Mononuclear cell (primary cell): Measurements from ENCODE around the gene KDM7A. TPM values are rescaled to one million over a fixed set of nuclear protein-coding genes. Genes with fewer than 3 reads are reported as not detected.

Source experiments
- H3K27me3 ChIP-seq: 2 replicates; pipeline ENCODE4 v1.6.0; 2011; ENCODE audit warnings: low read length, control low read depth; ENCODE audit not compliant: insufficient read depth
- H3K4me1 ChIP-seq: 2 replicates; pipeline ENCODE4 v1.5.1; 2011; ENCODE audit warnings: mild to moderate bottlenecking, low read length, control low read depth; ENCODE audit not compliant: insufficient read depth
- H3K4me3 ChIP-seq: 2 replicates; pipeline ENCODE4 v1.5.1; 2011; ENCODE audit warnings: mild to moderate bottlenecking, low read length, moderate library complexity
- H3K9me3 ChIP-seq: 2 replicates; pipeline ENCODE4 v1.5.1; 2011; ENCODE audit warnings: low read depth, mild to moderate bottlenecking, control low read depth, low read length
- total RNA-seq: library from RNA; depleted of rRNA; stranded (reverse); fragments of >200 nt; gene quantifications from one replicate; pipeline ENCODE4 v1.2.3, GENCODE V29; 2012

KDM7A gene
- total RNA-seq, 1 donor, result 57.5 TPM

GRCh38 chr7:140050100-140050499, 126.7 kb downstream of the KDM7A start:
- H3K9me3 ChIP-seq, result no peaks in the 10 kb centered on the region
- H3K27me3 ChIP-seq, result no peaks in the 10 kb centered on the region
- H3K4me1 ChIP-seq, result peaks cover 21% of the 10 kb centered on the region
- H3K4me3 ChIP-seq, result no peak overlapping the region

GRCh38 chr7:140049339-140050024, 127.3 kb downstream of the KDM7A start:
- Histone ChIP-seq H3K27me3 (no peaks in the 10 kb centered on the region), H3K4me1 (peaks cover 16% of the 10 kb centered on the region), H3K9me3 (no peaks in the 10 kb centered on the region), H3K4me3 (no peak overlapping the region)

GRCh38 chr7:140048989-140049338, 127.8 kb downstream of the KDM7A start:
- H3K4me1 ChIP-seq, result peaks cover 11% of the 10 kb centered on the region
- no peaks in the 10 kb centered on the region for H3K27me3 ChIP-seq
- H3K4me3 ChIP-seq, result no peak overlapping the region
- no peaks in the 10 kb centered on the region for H3K9me3 ChIP-seq

- Histone ChIP-seq H3K4me1 (peaks cover 10% of the 10 kb centered on the region), H3K9me3 (no peaks in the 10 kb centered on the region), H3K27me3 (no peaks in the 10 kb centered on the region), H3K4me3 (no peak overlapping the region)
These were observed 128.6 kb downstream of the KDM7A start for GRCh38 chr7:140048138-140048537.

GRCh38 chr7:140047197-140047596, 129.6 kb downstream of the KDM7A start:
- H3K4me1 ChIP-seq, result peaks cover 11% of the 10 kb centered on the region
- H3K27me3 ChIP-seq, result no peaks in the 10 kb centered on the region
- no peak overlapping the region for H3K4me3 ChIP-seq
- no peaks in the 10 kb centered on the region for H3K9me3 ChIP-seq

GRCh38 chr7:140045697-140046096, 131.1 kb downstream of the KDM7A start:
- Histone ChIP-seq H3K9me3 (no peaks in the 10 kb centered on the region), H3K4me3 (no peak overlapping the region), H3K4me1 (peaks cover 9% of the 10 kb centered on the region), H3K27me3 (no peaks in the 10 kb centered on the region)

GRCh38 chr7:140044251-140044650, 132.5 kb downstream of the KDM7A start:
- Histone ChIP-seq H3K27me3 (no peaks in the 10 kb centered on the region), H3K9me3 (no peaks in the 10 kb centered on the region), H3K4me1 (peaks cover 5% of the 10 kb centered on the region), H3K4me3 (no peak overlapping the region)

GRCh38 chr7:140042386-140042670, 134.5 kb downstream of the KDM7A start:
- H3K27me3 ChIP-seq, result no peaks in the 10 kb centered on the region
- H3K9me3 ChIP-seq, result no peaks in the 10 kb centered on the region
- H3K4me3 ChIP-seq, result no peak overlapping the region
- H3K4me1 ChIP-seq, result peaks cover 8% of the 10 kb centered on the region

GRCh38 chr7:140041659-140042385, 135.0 kb downstream of the KDM7A start:
- no peak overlapping the region for H3K4me3 ChIP-seq
- peaks cover 13% of the 10 kb centered on the region for H3K4me1 ChIP-seq
- no peaks in the 10 kb centered on the region for H3K9me3 ChIP-seq
- H3K27me3 ChIP-seq, result no peaks in the 10 kb centered on the region

- Histone ChIP-seq H3K4me1 (peaks cover 23% of the 10 kb centered on the region), H3K4me3 (no peak overlapping the region), H3K27me3 (no peaks in the 10 kb centered on the region), H3K9me3 (no peaks in the 10 kb centered on the region)
These were observed 136.9 kb downstream of the KDM7A start for GRCh38 chr7:140039896-140040295.

- H3K9me3 ChIP-seq, result no peaks in the 10 kb centered on the region
- H3K4me1 ChIP-seq, result peaks cover 23% of the 10 kb centered on the region
- H3K27me3 ChIP-seq, result no peaks in the 10 kb centered on the region
- H3K4me3 ChIP-seq, result no peak overlapping the region
These were observed 137.7 kb downstream of the KDM7A start for GRCh38 chr7:140039066-140039465.

- no peaks in the 10 kb centered on the region for H3K27me3 ChIP-seq
These were observed 140.4 kb downstream of the KDM7A start for GRCh38 chr7:140036224-140036962.

GRCh38 chr7:140035400-140036223, 141.2 kb downstream of the KDM7A start:
- Histone ChIP-seq H3K4me3 (no peak overlapping the region), H3K4me1 (peaks cover 26% of the 10 kb centered on the region), H3K9me3 (no peaks in the 10 kb centered on the region), H3K27me3 (no peaks in the 10 kb centered on the region)

More at GRCh38 chr7:140036224-140036962, 140.4 kb downstream of the KDM7A start:
- Histone ChIP-seq H3K4me1 (peaks cover 26% of the 10 kb centered on the region), H3K4me3 (no peak overlapping the region), H3K9me3 (no peaks in the 10 kb centered on the region)
